Stimulated activated CD4-positive, alpha-beta T cell treated with anti-CD3 and anti-CD28 coated beads, Interleukin-1b, Interleukin-23, amount 100 ng/mL, for 24 hours (primary cell): ENCODE data around the gene GRIA4.
"Not testable (repeated sequence)": the region's sequence is repeated elsewhere in the genome, so short reads cannot be mapped to it uniquely, and the experiment has no call there.

Experiments used
- DNase-seq, 4 experiments: peaks; one replicate each; pipeline ENCODE4 v3.0.0-alpha.2; 2020; ENCODE audit warnings: low read depth in 4 of 4, low spot score in 1 of 4

Gene GRIA4

DNA sequence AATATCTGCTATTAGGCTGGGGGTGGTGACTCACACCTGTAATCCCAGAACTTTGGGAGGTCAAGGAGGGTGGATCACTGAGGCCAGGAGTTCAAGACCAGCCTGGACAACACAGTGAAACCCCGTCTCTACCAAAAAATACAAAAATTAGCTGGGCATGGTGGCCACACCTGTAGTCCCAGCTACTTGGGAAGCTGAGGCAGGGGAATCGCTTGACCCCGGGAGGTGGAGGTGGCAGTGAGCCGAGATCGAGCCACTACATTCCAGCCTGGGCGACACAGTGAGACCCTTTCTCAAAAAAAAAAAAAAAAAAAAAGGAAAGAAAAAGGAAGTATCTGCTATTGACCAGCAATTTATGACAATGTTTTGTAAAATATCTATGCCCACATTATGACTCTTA lies 176.0 kb downstream of the GRIA4 start:
- not testable (repeated sequence) for DNase-seq

DNA sequence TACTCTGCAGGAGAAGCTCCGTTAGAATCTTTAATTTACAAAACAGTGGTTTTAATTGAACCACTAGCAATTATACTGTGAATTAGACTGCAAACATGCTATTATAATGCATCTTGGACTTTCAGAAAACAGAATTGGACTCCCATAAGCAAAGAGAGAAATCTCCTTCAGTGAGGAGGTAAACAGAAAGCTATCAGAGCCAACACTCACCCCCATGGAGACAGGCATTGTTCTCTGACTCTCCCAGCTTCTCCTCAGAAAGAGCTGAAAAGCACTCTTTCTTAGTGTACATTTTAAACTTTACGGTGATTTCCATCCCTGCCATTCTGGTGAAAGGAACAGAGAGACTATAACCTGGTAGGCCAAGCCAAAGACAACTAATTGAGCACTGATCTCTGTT lies 176.9 kb downstream of the GRIA4 start:
- no peak for DNase-seq

DNA sequence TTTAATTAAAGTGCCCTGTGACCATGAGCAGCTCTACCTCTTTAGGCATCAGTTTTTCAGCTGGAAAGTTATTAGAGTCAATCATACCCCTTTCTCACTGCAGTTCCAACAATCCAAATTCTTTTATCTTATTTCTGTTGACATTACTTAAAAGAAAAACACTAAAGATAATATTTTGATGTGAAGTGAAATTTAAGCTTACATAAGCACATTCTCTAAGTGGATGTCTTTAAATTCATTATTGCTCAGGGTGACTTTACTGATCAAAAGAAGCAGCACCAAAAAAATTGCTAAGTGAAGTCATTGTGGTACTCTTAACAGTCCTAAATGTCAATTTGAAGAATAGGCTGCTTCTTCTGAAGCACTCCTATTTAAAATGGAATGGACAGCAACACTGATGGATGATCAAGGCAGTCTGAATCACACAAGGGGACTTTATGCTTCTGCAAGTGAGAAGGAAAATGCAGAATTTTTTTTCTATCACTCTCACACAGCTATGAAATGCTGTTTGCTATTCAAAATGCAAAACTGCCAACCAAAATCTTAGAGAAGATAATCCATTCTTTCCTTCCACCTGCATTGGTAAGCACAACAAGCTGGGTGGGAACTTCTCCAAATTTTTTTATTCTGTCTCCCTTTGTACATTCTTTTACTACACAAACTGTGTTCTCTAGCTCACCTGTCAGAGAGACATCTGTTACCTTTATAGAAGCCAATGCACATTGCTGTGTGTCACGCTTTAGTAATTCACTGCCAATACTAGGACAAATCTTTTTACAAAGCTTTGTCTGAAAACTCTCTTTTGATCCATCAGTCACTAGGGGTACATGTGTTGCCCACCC lies 179.9 kb downstream of the GRIA4 start:
- DNase-seq = no peak

DNA sequence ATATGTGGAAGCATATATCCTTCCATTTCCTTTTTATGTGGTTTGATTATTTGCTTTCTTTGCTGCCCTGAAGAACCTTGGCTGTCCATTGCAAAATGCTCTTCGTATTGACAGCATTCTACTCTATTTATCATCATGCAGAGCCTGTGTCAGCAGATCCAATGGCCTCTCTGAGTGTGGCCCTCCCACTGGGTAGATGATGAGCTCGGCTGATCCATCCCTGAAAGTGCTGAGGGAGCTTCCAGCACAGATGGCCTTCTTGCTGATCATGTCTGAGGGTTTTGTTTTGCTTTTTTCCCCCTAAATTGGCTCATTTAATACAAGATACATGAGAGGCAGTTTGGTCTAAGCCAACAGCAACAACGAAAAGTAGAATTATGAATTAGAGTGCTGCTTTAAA lies 181.0 kb downstream of the GRIA4 start:
- DNase-seq = no peak

DNA sequence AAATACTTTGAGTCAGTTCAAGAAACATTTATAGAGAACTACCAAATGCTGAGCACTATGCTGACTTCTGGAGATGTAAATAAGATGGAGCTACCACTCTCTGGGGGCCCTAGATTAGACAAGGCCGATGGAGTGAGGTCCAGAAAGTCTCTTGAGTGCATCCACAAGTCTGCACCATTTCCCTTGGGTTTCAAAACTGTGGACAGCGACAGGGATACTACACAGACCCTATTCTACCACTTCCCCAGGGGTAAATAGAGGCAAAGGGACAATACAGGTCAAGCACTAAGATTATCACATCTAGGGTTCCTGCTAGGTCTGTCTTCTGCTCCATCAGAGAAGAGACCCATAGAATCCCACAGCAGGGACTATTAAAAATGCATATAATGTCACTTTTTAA lies 183.2 kb downstream of the GRIA4 start:
- no peak for DNase-seq

DNA sequence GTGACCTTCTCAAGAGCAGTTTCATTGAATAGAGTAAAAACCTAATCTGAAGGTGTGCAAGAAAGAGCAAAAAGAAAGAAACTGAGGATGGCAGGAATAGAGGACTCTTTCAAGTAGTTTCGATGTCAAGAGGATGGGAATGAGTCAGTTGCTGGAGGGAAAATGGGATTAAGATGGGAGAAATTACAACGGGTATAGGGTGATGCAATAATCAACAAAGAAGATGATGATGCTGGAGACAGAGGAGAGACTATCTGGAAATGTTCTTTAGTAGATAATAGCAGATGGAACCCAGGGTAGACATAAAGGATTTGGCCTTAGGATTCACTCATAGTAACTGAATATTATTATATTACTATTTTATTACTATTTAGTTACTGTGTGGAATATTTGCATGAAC lies 189.4 kb downstream of the GRIA4 start:
- no peak for DNase-seq

DNA sequence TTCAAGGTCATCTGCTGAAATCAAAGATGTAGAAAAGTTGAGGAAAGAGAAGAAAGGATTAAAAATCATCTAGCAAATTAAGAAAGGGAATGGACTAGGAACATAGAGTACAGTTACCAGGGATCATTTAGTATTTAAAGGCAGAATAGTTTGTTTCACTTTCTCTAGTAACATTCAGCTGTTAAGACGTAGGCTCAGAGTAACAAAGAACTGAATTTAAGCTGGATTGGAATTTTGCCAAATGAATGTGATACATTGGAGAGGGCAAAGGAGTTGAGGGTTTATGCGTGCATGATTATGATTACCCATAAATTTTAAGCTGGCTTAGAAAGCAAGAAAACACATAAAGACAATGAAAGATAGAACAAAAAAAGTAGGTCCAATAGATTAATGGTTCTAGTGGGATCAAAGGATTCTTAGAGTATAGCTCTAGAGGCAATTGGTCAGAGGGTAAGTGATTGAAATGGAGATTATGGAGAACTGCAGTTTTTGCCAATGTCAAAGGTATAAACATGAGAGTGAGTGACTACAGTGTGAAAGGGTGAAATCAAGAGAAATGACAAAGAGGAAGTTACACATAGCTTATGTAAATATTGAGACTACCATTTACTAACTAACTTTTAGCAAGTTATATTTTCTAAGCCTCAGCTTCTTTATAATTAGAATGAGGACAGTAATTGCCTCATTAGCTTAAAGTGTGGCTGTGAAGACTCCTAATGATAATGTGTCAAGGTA lies 190.0 kb downstream of the GRIA4 start:
- DNase-seq = no peak

DNA sequence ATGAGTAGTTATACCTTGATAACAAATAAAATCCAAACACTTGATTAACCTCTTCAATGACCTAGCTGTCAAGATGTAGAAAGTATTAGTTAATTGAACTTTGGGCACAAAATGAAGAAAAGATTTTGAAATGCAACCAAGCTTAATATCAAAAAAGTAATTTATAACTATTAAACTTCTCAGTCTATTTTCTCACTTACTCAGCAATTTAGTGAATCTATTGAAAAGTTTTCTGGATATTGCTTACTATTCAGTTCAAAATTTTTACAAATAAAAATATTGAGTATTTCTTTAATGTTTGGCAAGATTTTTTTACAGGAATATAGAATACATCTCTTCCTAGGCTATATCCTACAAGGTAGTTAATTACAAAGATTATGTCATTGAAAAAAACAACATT lies 192.5 kb downstream of the GRIA4 start:
- DNase-seq = no peak

DNA sequence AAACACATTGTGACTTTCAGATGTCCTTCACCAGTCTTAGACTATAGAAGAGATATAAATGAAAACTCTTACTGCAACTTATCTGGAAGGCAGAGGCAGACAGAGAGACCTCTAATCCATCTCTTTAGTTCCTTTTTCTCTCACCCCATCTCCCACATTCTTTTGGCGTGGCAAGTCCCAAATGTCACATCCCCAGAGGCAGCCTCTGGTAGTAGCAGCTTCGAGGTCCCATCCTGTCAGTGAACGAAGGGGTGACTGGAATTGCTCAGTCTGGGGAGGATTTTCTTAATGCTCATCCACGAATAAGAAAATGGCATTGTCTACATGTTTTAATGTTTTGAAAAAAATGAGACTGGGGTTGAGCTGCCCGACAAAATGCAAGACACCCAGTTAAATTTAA lies 201.4 kb downstream of the GRIA4 start:
- DNase-seq = no peak

DNA sequence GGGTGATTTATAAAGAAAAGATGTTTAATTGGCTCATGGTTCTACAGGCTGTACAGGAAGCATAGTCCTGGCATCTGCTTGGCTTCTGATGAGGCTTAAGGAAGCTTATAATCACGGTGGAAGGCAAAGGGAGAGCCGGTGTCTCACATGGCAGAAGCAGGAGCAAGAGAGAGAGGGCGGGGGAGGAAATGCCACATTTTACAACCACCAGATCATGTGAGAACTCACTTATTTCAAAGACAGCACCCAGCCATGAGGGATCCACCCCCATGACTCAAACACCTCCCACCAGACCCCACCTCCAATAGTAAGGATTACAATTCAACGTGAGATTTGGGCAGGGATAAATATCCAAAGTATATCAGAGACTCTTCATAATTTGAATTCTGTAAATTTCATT lies 211.5 kb downstream of the GRIA4 start:
- DNase-seq = no peak

DNA sequence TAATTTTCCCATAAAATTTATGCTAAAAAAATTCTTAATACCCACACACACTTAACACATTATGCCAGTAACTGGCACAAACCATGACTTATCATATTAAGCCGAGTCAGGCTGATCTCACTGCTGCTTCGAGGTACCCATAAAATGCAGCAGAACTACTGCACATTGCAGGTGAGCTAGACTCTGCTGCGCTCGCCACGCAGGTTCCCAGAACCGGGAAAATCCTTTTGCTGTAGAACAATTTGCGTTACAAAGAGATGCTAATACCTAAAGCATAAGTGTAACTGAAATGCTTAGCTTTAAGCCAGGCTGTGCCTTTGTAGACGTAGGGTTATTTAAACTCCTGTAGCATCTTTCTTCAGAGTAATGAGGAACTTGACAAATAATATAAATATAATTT lies 211.9 kb downstream of the GRIA4 start:
- DNase-seq = no peak

DNA sequence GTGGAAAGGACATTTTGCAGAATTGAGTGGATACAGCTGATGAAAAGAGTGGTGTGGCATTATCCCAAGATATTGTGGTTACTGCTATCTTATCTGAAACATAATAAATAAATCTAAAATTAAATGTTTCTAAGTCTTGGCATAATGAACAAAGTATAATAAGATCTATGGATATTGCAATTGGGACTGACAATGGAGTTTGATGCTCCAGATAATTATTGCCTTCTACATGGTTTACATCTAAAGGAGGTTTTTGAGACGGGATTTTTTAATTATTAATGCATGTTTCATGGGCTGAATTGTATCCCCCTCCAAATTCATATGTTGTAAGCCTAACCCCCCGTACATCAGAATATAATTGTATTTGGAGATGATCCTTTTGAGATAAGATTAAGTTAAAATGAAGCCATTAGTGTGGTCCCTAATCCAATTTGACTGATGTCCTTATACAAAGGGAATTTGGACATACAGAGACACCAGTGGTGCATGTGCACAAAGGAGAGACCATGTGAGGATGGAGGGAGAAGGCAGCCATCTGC lies 213.7 kb downstream of the GRIA4 start:
- no peak for DNase-seq

DNA sequence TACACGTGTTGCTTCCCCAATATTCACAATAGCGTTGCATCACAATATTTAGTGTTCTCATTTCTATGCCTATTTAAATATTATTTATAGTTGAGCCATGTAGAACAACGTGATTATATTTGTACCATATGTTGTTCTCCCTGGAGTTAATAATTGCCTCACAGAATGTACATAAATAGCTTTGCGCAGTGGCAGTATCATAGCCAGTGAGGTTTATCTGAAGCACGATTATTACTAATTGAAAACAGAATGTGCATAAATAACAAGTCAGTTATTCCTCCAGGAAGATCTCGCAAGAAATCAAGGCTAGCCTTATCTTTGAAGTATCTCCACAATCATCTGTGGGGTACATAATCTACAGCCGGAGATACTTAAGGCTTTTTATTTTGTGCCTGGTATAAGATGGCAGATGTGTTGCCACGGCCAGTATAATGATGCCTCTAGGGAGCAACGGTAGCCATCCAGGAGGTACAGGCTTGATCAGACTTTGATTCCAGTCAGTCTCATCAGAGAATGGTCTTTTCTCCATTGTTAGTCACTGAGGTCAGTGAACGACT lies 214.7 kb downstream of the GRIA4 start:
- DNase-seq = no peak

DNA sequence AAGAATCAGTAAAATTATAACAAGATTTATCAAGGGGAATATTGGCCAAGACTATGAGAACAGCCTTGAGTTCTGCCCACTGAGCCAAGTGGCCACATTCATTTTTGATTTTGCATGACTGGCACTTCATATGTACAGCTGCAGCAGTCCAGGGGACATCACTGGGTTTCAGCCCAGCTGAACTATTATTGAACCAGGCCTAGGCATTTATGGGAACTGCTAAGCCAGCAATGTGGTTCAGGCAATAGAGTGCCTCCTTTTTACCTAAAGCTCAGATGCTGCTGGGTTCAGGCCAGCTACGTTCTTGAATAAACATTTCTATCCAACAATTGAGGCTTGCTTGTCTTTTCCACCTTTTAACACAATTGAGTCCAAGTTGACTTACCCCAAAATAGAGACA lies 215.3 kb downstream of the GRIA4 start:
- DNase-seq = no peak

DNA sequence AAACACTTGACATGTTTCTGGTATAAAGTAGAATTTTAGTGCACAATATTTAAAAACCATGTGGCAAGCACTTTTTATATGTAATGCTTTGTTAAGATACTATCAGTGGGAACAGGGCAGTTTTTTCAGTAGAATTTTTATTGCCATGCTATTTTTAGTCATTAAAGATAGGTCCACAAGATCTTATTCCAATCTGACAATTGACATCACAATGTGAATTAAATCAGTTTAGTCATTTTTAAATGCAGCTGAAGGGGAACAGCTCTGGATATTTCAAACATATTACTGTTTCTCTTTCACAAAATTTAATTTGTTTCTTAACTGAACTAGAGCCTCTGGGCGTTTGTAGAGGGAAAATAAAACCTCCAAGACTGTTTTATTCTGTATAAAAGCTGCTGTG lies 218.0 kb downstream of the GRIA4 start:
- DNase-seq = no peak

DNA sequence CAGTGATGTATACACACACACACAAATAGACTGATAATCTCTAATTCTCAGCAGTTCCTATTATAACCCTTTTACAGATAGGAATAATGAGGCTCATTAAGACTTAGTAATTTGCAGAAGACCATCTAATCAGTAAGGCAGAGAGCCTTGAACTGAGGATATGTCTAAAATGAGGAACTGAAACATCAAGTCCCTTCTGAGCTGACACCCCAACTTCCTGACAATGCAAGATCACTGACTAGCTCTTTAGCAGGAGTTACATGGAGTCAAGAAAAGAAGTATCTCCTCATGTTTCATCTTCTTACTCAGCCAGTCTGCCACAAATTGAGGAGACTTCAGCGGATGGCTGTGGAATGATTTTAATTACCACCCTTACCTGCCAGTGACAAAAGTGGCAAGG lies 219.2 kb downstream of the GRIA4 start:
- no peak for DNase-seq

DNA sequence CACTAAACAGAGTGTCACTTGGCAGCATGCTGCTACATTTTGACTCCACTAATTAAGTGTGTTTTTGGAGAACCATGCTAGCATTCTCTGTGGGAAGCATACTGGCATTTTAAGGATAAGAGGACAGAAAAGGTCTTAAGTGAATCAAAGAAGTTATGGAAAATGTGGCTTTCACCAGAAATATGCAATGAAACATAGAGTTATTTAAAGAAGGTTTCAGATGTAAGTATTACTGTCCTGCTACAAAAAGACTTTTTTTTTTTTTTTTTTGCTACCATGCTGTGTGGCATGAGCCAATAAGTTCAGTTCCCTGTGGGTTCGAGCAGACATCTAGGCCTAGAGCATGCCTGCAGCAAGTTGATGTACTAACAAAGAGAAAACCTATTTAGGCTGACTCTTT lies 224.6 kb downstream of the GRIA4 start:
- DNase-seq = no peak

DNA sequence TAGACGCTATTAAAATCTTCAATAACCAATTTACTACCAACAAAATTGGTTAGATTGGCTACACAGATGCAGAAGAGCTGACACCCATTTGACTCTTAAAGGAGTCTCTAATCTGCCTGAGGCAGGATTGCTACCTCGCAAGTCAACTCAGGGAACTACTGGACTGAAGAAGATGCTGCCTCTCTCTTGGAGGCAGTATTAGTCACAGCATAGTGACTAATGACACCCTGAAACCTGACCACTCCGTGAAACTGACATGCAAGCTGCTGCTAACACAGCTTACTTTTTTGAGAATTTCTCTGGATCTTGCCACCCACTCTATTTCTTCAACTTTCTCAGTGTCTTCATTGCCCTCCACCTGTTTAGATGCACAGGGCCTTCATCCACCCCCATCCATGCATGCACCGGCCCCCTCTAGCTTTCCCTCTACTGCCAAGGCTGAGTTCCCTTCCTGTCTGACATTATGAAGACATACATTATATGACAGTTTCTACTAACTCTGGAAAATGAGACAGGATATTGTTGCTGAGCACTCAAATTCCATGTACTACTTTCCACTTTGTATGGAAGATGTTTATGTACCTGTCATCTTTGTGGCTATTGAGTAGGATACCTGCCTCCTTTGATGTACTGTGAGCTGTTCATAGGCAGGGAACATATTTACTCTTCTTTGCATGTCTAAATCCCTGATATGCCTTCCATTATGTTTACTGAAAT lies 229.0 kb downstream of the GRIA4 start:
- DNase-seq = no peak

DNA sequence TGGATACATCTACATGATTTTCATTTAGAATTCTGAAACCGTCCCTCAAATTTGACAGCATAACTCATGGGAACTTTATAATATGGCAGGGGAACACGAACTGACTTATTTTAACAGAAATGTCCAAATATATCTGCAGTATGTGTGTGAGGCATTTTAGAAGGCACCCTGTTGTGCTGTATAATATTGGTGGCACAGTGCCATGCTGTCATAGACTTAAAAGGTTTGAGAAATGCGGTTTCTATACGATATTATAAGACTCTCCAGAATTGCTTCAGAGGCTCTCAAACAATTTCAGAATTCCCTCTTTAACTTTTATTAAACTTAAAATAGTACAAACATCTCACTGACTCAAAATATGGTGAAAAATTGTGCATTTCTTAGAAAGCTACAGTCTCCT lies 230.5 kb downstream of the GRIA4 start:
- DNase-seq = no peak

DNA sequence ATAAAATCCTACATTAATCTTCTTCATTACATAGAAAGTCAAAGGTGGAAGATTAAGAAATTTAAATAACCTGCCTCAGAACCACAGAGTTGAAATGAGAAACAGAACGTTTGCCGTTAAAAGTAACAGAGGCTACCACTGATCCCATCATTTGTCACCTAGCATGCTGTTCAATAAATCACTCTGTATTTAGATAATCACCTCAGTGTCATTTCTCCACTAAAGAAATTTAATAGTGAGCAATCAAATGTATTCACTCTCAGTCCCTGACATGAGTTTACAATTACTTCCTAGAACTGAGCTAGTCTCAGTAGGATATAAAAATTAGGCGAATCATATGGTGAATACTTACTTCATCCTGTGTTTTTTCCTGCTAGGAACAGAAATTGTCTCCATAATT lies 242.5 kb downstream of the GRIA4 start:
- DNase-seq = no peak

DNA sequence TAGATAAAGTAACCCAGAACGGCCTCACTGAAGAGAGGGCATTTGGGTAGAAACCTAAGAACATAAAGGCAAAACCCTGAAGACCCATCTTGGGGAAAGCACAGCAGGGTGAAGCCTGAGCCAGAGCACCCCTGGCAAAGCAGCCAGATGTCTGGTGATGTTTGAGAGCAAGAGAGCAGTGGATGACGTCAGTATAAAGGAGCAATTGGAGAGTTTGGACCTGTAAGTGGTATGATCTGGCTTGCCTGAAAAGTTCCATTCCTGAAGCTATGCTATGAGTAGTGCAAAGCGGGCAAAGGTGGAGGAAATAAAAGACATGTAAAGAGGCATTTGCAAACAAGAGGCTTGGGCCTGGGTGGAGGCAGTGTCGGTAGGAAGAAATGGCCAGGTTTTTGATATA lies 244.4 kb downstream of the GRIA4 start:
- DNase-seq = no peak

DNA sequence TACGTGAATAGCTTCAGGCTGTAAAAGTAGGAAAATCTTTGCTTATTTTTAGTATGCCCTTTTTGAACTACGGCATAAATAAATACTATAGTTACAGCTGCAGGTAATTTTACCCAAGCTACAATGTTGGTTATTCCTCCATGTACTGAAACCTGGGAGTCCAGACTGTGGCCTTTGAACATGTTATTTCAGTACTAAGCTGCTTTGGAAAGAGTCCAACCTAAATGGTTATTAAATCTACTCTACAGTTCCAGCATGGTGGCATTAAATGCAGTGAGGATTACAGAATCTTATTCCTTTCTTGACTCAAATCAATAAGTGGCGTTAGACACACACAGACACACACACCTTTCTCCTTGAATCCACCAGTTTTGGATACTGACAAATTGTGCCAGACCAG lies 247.1 kb downstream of the GRIA4 start:
- no peak for DNase-seq
